ENCODE data around the gene SCN10A.

The SCN10A gene

DNA sequence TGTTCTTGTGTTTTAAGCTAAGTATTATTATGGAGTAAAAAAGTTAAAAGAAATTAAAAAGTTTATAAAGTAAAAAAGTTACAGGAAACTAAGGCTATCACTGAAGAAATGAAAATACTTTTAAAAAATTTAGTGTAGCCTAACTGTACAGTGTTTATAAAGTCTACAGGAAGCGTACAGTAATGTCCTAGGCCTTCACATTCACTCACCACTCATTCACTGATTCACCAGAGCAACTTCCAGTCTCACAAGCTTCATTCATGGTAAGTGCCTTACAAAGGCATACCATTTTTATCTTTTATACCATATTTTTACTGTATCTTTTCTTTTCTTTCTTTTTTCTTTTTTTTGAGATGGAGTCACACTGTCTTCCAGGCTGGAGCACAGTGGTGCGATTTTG is 125.8 kb downstream of the SCN10A start:
- TF ChIP-seq ZFX (IDR thresholded peaks at IDR 0.05; ENCODE audit: borderline replicate concordance): no peak
- TF ChIP-seq, protein P1, sequence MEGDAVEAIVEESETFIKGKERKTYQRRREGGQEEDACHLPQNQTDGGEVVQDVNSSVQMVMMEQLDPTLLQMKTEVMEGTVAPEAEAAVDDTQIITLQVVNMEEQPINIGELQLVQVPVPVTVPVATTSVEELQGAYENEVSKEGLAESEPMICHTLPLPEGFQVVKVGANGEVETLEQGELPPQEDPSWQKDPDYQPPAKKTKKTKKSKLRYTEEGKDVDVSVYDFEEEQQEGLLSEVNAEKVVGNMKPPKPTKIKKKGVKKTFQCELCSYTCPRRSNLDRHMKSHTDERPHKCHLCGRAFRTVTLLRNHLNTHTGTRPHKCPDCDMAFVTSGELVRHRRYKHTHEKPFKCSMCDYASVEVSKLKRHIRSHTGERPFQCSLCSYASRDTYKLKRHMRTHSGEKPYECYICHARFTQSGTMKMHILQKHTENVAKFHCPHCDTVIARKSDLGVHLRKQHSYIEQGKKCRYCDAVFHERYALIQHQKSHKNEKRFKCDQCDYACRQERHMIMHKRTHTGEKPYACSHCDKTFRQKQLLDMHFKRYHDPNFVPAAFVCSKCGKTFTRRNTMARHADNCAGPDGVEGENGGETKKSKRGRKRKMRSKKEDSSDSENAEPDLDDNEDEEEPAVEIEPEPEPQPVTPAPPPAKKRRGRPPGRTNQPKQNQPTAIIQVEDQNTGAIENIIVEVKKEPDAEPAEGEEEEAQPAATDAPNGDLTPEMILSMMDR (IDR thresholded peaks at IDR 0.05): no peak

DNA sequence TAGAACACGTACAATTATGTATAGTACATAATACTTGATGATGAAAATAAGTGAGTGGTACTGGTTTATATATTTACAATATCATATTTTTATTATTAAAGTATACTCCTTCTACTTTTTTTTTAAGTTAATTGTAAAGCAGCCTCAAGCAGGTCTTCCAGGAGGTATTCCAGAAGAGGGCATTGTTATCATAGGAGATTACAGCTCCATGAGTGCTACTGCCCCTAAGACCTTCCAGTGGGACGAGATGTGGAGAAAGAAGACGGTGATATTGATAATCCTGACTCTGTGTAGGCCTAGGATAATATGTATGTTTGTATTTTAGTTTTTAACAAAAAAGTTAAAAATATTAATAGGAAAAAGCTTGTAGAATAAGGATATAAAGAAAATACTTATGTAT is 126.2 kb downstream of the SCN10A start:
- H3K27ac ChIP-seq: no peak overlapping the region
- TF ChIP-seq, protein P1 (IDR thresholded peaks at IDR 0.05): no peak
- no peak for TF ChIP-seq ZFX (IDR thresholded peaks at IDR 0.05; ENCODE audit: borderline replicate concordance)

More for the DNA sequence above, 125.8 kb downstream of the SCN10A start:
- no peak overlapping the region for H3K27ac ChIP-seq

DNA sequence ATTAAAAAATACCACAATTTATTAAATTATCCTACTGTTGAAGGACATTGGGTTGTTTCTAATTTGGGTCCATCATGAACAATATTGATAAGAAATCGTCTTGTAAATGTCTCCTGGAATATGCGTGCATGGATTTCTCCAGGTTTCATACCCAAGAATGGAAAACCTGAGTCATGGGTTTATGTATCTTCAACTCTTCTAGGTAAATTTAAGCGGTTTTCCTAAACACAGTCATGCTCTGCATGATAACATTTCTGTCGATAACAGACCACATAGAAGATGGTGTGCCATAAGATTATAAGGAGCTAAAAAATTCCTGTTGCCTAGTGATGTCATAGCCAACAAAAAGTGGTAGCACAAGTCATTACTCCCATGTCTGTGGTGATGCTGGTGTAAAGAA is 126.7 kb downstream of the SCN10A start:
- H3K27ac ChIP-seq: no peak overlapping the region
- no peak for TF ChIP-seq ZFX (IDR thresholded peaks at IDR 0.05; ENCODE audit: borderline replicate concordance)
- TF ChIP-seq, protein P1 (IDR thresholded peaks at IDR 0.05): no peak

DNA sequence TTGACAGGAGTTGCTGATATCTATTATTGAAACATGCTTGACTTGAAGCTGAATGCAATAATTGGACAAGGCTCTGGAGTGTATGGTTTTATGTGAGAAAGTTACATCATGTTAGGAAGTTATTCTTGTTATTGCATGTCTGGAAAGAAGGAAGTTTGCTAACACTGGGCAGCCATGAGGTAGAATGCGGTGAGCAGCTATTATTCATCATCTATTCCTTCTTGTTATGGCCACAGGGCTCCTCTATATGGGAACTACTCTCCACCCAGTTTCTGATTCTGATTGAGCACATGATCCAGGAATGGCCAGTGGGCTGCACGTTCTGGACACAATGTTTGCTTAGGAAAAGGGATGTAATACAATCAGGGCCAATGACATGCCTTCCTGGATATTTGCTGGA is 128.7 kb downstream of the SCN10A start:
- TF ChIP-seq, protein P1 (IDR thresholded peaks at IDR 0.05): no peak
- no peak for TF ChIP-seq ZFX (IDR thresholded peaks at IDR 0.05; ENCODE audit: borderline replicate concordance)
- no peak overlapping the region for H3K27ac ChIP-seq

DNA sequence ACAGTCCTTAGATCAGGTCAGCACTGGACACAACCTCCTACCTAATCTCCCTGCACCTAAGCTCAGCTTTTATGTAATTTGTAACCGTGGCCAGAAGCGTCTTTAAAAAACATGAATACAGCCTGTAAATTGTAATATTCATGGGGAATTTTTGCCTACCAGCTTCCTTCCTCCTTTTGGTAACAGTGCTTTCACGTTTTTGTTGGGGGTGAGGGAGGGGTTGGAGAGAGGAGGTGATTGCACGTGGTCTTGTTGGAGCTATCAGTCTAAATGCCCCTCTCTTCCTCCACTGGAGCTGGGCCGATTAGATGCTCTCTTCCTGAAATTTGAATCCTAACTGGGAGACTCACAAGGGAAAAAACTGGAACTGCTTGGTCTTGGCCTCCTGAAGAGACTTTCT is 131.5 kb downstream of the SCN10A start:
- TF ChIP-seq ZFX (IDR thresholded peaks at IDR 0.05; ENCODE audit: borderline replicate concordance): no peak
- TF ChIP-seq, protein P1 (IDR thresholded peaks at IDR 0.05): no peak
- no peak overlapping the region for H3K27ac ChIP-seq

DNA sequence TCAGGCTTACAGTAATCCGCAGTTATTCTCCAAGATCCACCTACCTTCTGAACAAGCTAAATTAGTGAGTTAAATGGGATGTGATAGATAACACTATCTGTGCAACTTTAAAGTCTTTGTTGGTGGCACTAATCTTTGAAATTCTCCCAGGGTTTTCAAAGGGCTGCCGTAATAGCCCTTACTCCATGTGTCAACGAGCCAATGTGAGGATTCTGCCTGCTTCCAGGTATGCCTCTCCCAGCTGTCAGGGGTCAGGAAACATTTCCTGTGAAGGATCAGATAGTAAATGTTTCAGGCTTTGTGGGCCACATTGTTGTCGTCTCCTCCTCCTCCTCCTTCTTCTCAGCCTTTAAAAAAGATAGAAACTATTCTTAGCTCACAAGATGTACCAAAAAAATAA is 146.3 kb downstream of the SCN10A start:
- TF ChIP-seq ZFX (IDR thresholded peaks at IDR 0.05; ENCODE audit: borderline replicate concordance): no peak
- TF ChIP-seq, protein P1 (IDR thresholded peaks at IDR 0.05): no peak
- H3K27ac ChIP-seq: no peak overlapping the region

DNA sequence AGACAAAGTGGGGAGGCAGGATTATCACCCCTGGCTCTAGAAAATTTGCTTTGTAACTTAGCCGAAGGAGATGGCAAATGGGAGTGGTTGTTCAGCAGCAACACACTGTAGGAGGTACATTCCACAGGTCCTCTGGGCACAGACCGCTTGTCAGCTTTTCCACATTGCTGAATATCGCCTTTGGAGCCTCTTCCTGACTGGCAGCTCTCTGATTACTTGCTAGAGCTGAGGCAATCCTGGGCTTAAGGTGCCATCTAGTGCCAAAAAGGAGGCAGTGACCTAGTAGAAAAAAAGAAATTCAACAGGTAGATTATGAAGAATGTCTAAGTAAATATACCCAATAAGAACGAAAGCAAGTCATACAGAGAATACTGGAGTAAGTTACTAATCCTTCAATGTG is 153.5 kb downstream of the SCN10A start:
- TF ChIP-seq, protein P1 (IDR thresholded peaks at IDR 0.05): peak; percentile 48
- no peak for TF ChIP-seq ZFX (IDR thresholded peaks at IDR 0.05; ENCODE audit: borderline replicate concordance)

More for the DNA sequence above, 153.5 kb downstream of the SCN10A start:
- H3K27ac ChIP-seq: no peak overlapping the region

Measured in 22Rv1 (cell line).